HG03097 (cell line): ENCODE data around the gene NT5DC3.

Source experiments
- ATAC-seq: cut with Tn5 transposase; IDR thresholded peaks from one replicate; pipeline ENCODE4 v1.9.1; 2021; ENCODE audit not compliant: unreplicated experiment, low FRiP score

NT5DC3 gene

DNA sequence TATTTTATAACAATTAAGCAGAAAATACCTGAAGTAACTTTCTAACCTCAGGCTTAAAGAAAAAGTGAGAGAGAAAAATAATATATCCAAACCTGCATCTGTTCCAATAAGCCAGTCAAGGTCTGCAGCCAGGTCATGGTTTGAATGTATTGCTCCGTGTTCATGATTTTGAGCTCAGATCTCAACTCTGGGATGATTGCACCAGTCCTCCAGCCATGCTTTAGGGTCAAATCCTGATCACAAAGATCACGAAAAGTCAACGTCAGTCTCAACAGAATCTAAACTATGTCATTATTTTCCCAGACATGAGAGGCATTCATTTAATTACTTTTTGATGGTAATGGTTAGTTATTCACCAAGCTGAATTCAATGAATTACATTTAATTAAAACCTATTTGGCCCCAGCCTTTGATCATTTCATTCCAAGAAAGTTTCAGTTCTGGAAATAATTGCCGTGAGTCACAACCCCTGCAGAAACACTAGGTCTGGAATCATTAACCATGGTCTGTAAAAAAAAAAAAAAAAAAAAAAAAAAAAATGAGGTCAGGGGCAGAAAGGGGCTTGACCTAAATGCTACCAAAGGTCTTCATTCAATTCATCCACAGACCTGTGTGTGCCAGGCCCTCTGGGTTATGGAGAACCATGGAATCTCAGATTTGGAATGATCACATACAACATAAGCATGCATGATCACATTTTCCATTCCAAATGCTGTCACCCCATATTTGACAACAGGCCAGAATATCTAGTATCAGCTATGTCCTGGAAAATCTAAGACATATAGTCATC lies 55.6 kb downstream of the NT5DC3 start:
- ATAC-seq, result no peak

DNA sequence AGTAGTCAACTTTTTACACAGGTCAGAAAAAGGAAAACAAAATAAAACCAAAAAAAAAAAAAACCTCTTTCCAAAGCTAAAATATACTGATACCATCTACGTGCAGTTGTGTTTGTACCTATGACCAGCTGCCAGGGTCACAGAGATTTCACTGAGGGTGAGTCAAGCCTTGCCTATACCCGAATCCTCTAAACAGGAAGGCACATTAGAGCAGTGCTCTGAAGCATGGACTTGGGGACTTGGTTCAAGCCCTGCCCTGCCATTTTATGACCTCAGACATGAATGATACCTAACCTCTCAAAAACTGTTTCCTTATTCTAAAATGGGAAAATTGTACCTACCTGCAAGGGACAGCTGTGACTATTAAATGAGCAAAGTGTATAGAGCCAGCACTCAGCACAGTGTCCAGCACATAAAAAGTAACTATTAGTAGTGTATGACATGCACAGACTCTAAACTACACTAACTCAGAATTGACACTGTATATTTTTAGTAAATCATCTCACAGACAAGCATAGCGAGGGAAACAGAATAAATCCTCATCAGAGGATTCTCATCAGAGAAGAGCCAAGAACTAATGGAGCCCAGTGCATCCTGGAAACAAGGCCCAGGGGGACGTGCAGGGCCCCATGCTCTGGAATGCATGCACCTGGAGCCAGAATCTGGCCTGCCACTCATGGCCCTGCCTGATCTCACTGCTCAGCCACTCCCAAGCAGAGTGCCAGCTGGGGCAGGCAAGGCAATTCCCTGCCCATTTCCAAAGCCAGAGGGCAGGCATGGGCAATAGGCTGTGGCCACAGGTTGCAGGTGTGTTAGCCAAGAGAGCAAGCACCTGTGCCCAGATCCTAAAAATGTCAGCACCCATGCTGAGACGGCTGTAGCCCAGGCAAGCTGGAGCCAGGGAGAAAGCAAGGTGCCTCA lies 57.0 kb downstream of the NT5DC3 start:
- ATAC-seq, result no peak

DNA sequence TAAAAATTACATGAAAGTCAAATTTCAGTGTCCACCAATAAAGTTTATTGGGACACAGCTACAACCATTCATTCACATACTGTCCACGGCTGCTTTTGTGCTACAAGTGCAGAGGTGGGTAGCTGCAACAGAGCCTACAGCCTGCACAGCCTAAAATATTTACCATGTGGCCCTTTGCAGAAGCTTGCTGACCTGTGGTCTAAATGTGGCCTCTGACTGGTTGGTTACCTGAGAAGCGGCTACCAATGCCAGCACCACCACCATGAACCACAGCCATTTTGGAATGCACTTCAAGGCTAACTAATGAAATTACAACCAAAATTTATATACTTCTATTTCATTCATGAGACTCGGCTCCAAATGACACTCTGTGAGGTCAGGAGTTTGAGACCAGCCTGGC lies 58.6 kb downstream of the NT5DC3 start:
- no peak for ATAC-seq

- ATAC-seq, result no peak
These were observed 60.0 kb downstream of the NT5DC3 start for GRCh38 chr12:103780992-103781391.

GRCh38 chr12:103780093-103780440 lies 61.0 kb downstream of the NT5DC3 start:
- no peak for ATAC-seq

DNA sequence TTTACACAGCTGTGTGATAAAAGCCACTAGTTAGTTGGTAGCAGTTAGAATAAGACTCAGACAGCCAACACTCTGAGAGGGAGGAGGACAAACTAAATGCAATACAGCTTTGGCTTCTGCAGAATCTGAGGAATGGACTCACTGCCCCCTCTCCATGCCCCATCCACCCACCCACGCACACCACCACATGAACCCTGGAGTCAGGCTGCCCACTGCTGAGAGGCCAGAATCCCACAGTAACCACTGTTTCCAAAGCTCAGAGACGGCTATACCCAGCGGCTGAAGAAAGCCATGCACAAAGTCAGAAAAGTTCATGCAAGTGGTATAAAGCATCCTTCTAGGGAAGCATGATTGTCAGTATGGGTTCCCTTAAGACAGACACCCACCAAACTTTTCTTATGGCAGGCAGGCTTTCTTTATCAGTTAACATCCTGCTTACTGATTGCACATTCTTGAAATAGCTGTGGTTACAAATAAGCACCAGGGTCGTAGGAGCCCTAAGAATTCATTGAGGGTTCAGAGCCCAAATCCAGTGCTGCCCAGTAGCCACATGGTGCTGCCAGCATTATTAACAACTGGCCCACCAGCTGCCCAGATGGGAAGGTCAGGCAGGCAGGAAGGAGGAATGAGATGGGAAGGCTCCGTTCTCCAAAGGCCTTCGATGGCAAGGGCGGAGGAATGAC lies 61.5 kb downstream of the NT5DC3 start:
- ATAC-seq, result no peak

- ATAC-seq, result no peak
These were observed 62.3 kb downstream of the NT5DC3 start for GRCh38 chr12:103778781-103779180.

DNA sequence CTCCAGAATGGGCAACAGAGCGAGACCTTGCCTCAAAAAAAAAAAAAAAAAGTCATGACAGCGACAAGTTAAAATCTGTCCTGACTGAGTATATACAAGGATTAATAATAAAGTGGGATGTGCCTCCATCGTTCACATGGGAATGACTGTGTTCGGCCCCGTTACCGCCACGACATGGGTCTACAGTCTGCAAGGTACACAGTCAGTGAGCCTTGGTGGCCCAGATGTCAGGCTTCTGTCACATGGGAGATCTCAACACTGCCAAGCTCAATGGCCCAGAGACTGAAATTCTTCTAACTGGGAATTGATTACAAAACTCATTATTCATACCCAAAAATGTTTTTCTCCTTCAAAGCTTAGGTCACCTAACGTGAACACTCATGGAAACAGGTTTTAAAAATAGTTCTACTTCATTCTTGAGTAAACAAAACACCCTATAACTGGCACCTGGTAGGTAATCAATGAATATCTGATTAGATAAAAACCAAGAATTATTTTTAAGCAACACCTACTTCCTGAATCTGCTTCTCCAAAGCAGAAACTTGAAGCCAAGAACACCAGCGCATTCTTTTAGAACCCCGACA lies 66.0 kb downstream of the NT5DC3 start:
- no peak for ATAC-seq

DNA sequence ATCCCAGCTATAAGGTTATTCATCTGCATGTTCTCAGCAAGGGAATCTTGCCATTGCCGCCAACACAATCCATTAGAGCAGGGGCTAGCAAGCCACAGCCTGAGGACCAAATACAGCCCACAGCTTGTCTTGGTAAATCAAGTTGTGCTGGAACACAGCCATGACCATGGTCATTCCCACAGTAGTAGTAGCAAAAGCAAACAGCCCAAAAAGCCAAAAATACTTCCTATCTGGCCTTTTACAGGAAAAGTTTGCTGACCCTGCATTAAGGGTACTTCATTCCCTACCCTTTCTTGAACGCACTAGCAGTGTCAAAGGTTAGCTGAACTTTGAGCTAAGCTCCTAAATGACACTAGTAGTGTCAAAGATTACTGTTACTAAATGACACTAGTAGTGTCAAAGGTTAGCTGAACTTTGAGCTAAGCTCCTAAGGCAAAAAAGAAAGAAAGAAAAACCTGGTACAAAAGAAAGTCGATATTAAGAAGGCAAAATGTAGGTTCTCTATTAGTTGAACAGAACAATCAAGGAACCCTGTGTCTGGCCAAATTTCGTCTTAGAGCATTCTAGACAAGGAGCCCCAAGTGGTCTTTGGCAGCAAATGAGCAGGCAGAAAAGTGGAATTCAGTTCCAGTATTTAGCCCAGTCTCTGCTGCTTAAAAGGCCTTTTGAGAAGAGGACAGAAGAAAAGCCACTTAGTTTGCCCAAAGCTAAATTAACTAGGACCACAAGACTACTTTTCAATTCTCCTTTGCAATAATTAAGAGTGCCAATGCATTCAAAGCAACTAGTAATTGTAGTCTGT lies 67.7 kb downstream of the NT5DC3 start:
- ATAC-seq, result no peak

- no peak for ATAC-seq
These were observed 68.5 kb downstream of the NT5DC3 start for GRCh38 chr12:103772367-103773108.

- no peak for ATAC-seq
These were observed 69.6 kb downstream of the NT5DC3 start for GRCh38 chr12:103771466-103771865.

GRCh38 chr12:103769240-103769945 lies 71.6 kb downstream of the NT5DC3 start:
- no peak for ATAC-seq

DNA sequence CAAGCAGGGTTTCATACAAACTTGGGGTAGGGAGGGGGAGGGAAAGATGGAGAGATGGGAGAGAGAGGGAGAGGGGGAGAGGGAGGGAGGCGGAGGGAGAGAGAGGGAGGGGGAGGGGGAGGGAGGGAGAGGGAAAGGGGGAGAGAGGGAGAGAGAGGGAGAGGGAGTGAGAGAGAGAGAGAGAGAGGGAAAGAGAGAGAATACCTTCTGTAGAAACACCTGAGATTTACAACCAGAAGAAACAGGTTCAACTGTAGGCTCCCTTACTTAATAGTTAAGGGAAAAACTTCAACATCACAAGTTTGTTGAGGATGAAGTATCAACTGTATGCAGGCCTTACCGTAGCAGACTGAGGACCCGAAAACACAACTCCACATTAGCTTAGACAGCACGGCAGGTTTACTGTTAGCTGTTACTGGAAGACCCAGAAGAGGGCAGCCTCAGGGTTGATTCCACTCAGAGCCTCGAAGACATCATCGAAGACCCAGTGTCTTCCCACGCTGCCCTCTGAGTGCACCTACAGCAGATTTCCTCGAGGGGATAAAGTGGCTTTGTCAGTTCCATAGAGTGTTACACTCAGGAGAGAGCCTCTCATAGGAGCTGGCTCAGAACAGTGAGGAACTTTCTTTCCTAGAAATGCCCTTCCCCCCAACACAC lies 72.4 kb downstream of the NT5DC3 start:
- no peak for ATAC-seq

DNA sequence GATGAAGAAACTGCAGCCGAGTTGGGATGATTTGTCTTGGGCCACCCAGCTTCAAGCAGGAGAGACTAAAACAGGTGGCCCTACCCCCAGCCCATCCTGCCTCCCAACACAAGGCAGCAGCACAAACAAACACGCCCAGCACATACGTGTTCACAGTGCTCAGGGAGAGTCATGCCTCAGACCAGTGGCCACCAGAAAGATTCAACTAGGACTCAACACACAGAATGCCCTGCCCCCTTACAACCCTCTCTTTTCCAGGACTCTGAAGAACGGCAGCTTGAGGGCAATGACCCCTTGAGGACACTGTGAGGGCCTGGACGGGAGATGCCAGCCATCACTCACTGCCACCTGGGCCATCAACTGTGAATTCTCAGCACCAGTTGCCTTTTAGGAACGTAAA lies 75.0 kb downstream of the NT5DC3 start:
- ATAC-seq, result no peak

- ATAC-seq, result no peak
These were observed 75.7 kb downstream of the NT5DC3 start for GRCh38 chr12:103765322-103765721.

DNA sequence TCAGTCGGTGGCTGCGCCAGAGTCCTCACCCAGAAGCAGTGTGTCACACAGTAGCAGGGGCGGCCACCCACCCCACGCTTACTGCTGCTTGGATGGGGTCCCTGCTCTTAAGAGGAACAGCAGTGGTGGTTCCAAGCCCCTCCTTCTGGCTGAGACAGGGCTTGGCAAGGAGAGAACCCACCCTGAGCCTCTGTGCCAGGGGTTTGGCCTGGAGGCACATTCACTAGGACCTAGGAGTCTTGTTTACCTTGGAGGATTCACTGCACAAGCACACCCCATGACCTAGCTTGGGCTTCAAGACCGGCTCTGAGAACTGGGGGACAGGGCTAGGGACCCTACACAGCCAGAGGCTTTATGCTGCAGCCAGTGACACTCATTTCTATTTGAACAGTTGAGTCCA lies 78.6 kb downstream of the NT5DC3 start:
- no peak for ATAC-seq

- no peak for ATAC-seq
These were observed 82.5 kb downstream of the NT5DC3 start for GRCh38 chr12:103758310-103759089.

DNA sequence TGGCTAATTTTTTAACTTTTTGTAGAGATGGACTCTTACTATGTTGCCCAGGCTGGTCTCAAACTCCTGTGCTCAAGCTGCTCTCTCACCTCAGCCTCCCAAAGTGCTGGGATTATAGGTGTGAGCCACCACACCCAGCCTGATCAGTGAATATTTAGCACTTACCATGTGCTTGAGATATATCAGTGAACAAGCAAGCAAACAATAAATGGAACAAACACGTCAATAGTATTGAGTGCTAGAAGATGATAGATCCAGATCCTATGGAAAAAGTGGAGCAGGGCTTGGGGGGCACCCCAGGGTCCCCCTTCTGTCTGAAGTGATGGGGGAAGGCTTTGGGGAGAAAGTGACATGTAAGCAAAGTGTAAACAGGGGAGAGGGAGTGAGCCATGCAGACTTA lies 83.8 kb downstream of the NT5DC3 start:
- no peak for ATAC-seq
